ENCODE results near the gene SMC2.

- TF ChIP-seq, protein P1, sequence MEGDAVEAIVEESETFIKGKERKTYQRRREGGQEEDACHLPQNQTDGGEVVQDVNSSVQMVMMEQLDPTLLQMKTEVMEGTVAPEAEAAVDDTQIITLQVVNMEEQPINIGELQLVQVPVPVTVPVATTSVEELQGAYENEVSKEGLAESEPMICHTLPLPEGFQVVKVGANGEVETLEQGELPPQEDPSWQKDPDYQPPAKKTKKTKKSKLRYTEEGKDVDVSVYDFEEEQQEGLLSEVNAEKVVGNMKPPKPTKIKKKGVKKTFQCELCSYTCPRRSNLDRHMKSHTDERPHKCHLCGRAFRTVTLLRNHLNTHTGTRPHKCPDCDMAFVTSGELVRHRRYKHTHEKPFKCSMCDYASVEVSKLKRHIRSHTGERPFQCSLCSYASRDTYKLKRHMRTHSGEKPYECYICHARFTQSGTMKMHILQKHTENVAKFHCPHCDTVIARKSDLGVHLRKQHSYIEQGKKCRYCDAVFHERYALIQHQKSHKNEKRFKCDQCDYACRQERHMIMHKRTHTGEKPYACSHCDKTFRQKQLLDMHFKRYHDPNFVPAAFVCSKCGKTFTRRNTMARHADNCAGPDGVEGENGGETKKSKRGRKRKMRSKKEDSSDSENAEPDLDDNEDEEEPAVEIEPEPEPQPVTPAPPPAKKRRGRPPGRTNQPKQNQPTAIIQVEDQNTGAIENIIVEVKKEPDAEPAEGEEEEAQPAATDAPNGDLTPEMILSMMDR (conservative IDR thresholded peaks at IDR 0.05 in 1 of 2, IDR thresholded peaks at IDR 0.05 in 1 of 2; ENCODE audit: extremely low read depth in 1 of 2, insufficient read depth in 1 of 2, low read depth in 1 of 2, low read length in 2 of 2) = no peak
- TF ChIP-seq EZH2 (IDR thresholded peaks at IDR 0.05; ENCODE audit: borderline replicate concordance, low read length) = no peak
Measured at GRCh38 chr9:104104360-104104759, 10.3 kb downstream of the SMC2 start.
